C1 segment of cervical spinal cord (tissue), 14 donors: Measurements from ENCODE around the gene DUSP14.
A peak's percentile ranks its signal among the peaks of the same experiment; 100 is the strongest.

Experiments used
- DNase-seq, 14 donors: peaks; one replicate each; lab custom pipeline; 2025; lab: John Stamatoyannopoulos, UW

DUSP14 gene

GRCh38 chr17:37512442-37513068 is 22.9 kb downstream of the DUSP14 start:
- peak in 1 of 14 donors; percentile 64 for DNase-seq

DNA sequence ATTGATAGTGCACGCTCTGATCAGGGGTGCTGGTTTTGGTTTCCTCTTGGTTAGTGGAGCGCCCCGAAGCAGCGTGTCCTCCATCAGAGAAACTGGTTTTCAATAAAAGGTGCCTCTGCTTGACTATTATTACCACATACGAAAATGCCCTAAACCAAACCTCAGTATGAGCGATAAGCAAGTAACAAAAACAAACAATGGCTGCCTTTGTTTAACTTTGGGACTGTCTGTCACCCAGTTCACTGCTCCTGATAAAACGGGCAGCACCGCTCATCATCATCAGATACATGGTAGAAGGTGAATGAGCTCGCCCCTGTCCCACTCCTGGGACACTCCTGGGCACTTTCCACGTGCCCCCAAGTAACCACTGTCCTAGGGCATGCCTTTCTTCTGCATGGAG is 24.0 kb downstream of the DUSP14 start:
- no peak for DNase-seq

- DNase-seq, result no peak
These were observed 26.5 kb downstream of the DUSP14 start for GRCh38 chr17:37516127-37516571.

GRCh38 chr17:37517881-37518280 is 28.2 kb downstream of the DUSP14 start:
- no peak for DNase-seq

DNA sequence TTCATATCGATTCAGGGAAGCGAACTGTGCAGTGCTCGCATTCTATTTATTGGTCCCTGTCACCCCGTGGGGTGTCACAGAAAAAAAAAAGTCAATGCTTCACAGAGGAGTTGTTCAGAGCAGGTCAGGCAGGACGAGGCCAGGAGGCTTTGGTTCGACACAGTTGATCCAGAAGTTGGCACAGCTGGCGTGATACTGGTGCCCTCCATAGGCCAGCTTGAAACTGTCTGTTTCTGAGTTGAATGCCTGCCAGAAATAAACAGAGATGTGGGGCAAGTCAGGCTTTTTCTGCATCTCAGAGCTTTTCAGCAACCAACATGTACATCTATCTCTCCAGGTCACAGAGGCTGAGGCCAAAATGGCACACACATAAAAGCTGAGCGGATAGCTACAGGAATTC is 29.1 kb downstream of the DUSP14 start:
- no peak for DNase-seq

GRCh38 chr17:37519251-37519985 is 29.7 kb downstream of the DUSP14 start:
- DNase-seq, result no peak

- DNase-seq, result no peak
These were observed 30.5 kb downstream of the DUSP14 start for GRCh38 chr17:37520174-37520573.

DNA sequence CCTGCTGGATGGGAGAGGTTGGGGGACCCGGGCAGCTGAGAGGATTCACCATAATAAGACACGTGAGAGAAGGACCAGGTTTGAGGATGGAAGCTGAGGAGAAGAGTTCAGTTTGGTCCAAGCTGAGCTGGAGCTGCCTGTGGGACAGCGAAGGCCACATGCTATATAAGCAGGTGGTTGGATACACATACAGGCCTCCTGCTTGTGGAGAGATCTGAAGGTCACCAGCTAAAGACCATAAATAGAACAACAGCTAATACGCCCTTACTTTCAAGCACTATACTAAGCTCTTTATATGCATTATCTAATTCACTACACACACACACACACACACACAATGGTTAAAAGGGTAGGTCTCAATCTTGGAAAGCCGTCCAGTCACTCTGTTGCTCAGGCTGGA is 32.1 kb downstream of the DUSP14 start:
- no peak for DNase-seq

GRCh38 chr17:37523715-37524219 is 34.1 kb downstream of the DUSP14 start:
- no peak for DNase-seq

- DNase-seq, result no peak
These were observed 37.7 kb downstream of the DUSP14 start for GRCh38 chr17:37527249-37527851.

- no peak for DNase-seq
These were observed 40.7 kb downstream of the DUSP14 start for GRCh38 chr17:37530420-37530819.

GRCh38 chr17:37532756-37533155 is 43.1 kb downstream of the DUSP14 start:
- DNase-seq, result no peak

DNA sequence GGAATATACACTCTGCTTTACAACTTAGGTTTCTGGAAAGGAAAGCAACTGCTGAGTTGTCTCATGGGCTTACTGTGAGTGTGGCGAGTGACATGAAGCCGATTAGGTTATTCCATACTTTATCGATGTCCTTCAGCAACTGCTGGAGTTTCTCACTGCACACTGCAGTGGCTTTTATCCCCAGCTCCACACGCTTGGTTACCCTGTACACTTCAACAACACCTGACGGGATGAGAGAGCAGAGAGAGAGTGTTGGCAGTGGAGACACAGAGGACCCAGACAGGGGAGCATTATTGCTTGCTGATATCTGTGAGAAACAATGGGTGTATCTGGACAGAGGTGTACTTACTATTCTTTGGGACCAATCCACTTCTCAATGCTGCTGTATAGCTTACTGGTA is 46.2 kb downstream of the DUSP14 start:
- no peak for DNase-seq

DNA sequence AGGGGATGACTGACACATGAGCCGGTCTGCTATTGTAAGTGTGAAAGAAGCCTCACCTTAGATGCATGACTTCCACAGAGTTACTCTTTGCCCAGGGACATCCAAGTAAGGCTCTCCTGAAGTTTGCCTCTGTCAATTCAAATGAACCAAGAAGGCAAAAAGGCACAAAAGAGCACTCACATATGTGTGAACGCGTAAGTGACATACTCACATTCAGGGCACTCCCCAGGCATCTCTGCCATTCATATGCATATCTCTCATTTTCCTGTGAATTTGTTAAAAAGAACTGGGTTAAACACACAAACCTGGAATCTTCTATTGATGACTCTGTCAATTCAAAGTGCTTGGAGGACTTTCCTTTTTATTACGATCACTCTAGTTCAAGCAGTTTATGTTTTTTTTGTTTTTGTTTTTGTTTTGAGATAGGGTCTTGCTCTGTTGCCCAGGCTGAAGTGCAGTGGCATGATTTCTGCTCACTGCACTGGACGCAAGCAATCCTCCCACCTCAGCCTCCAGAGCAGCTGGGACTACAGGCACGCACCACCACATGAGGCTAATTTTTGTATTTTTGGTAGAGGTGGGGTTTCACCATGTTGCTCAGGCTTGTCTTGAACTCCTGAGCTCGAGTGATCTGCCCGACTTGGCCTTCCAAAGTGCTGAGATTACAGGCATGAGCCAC is 49.4 kb downstream of the DUSP14 start:
- no peak for DNase-seq

GRCh38 chr17:37541880-37542660 is 52.4 kb downstream of the DUSP14 start:
- DNase-seq, result no peak

GRCh38 chr17:37543637-37544052 is 54.0 kb downstream of the DUSP14 start:
- DNase-seq, result no peak

DNA sequence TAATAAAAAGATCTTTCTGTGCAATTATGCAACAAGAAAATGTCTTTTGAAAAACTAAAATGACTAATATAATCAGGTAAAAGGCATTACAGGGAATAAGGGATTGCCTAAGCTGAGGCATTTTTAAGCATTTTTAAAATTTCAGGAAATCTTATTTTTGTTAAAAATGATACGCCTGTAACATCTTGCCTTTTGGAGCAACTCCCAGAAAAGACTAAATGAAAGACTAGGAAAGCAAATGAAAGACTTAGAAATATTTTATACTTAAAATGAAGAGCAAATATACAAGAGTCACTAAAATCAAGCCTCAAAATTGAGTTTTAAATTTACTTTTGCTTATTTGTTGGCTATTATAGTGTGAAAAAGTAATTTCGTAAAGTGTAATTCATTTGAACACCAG is 55.8 kb downstream of the DUSP14 start:
- DNase-seq, result no peak

DNA sequence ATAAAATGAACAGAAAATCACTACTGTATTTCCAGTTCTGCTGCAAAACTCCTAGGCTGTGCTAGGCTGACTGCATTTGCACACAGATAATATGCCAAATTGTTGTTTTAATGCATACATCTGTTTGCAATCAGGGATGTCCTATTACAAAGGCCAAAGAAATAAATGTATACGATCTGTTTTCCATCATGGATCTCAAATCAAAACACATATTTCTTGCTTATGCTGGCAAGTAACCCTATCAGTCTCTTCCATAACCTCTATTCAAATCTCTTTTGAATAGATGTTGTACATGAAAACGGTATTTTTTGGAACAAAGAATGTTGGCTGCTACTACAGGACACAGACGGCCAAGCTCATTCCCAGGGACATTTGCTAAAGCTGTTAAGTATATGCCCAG is 56.6 kb downstream of the DUSP14 start:
- peak in 1 of 14 donors; percentile 11 for DNase-seq

GRCh38 chr17:37547986-37548385 is 58.3 kb downstream of the DUSP14 start:
- DNase-seq, result peak in 1 of 14 donors; percentile 0

DNA sequence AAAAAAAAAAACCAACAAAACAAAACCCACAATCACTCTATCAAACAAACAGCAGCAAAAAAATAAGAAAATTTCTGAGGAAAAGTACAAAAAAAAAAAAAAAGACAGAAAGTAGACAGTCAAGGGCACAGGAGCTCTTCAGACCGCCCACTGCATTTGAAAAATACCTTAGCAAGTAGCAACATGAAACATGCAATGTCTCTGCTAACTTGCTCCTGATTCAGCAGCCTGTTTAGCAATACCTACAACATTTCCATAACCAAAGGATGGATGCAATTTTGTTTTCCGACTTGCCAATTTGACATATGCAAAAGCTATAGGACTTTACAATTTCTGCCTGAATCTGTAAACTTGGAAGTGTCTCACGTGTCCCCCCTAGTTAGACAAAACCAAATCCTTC is 62.1 kb downstream of the DUSP14 start:
- no peak for DNase-seq

- DNase-seq, result no peak
These were observed 63.8 kb downstream of the DUSP14 start for GRCh38 chr17:37553401-37553966.
